ENCODE data around the gene CGB5.
"Not testable (repeated sequence)": the region's sequence is repeated elsewhere in the genome, so short reads cannot be mapped to it uniquely, and the experiment has no call there.

GRCh38 chr19:49025599-49025998 is 18.0 kb upstream of the CGB5 start:
- not testable (repeated sequence) for TF ChIP-seq POLR2A, CTCF (IDR thresholded peaks at IDR 0.05)

All from stomach (tissue), 4 donors.